PC-3 (cell line): ENCODE measurements around the gene DHX16. TPM values are rescaled to one million over a fixed set of nuclear protein-coding genes. Genes with fewer than 3 reads are reported as not detected.

ENCODE experiments used
- ATAC-seq: fragments of 200-7000 bp; cut with Tn5 transposase; 2 replicates; pipeline ENCODE4 v1.9.1; 2020; ENCODE audit warnings: mild to moderate bottlenecking, moderate library complexity
- BruUV-seq: library from RNA; stranded (reverse); fragments of 400-500 nt; replicated peaks from 2 replicates; lab custom pipeline; 2021; lab: Mats Ljungman, UMichigan
- CTCF ChIA-PET: fragments of 300-600 bp; sonication (Branson Sonifier 250); formaldehyde crosslinking; loops from one replicate; lab custom pipeline; 2022; ENCODE audit warnings: antibody characterized with exemption; lab: Charles Lee
- POLR2A ChIA-PET: fragments of 300-600 bp; sonication (Branson Sonifier 250); formaldehyde crosslinking; loops from one replicate; lab custom pipeline; 2022; ENCODE audit warnings: antibody characterized with exemption; ENCODE audit not compliant: unreplicated experiment; lab: Charles Lee
- DNase-seq: peaks from one replicate; pipeline ENCODE4 v3.0.0-alpha.2; 2015
- H2AFZ ChIP-seq: fragments of 300-600 bp; sonication (generic); 2 replicates; pipeline ENCODE4 v1.6.0; 2016; ENCODE audit warnings: antibody characterized with exemption, low read length
- H3F3A ChIP-seq: fragments of 300-600 bp; sonication (generic); one replicate; pipeline ENCODE4 v1.6.0; 2017; ENCODE audit warnings: antibody characterized with exemption, low read length, control low read depth, mild to moderate bottlenecking; ENCODE audit not compliant: unreplicated experiment
- H3K27ac ChIP-seq: fragments of 300-600 bp; sonication (generic); 2 replicates; pipeline ENCODE4 v1.5.1; 2016; ENCODE audit warnings: mild to moderate bottlenecking, low read length
- H3K27me3 ChIP-seq: fragments of 300-600 bp; sonication (generic); 2 replicates; pipeline ENCODE4 v1.6.1; 2016; ENCODE audit warnings: low read length, mixed read lengths
- H3K36me3 ChIP-seq: fragments of 300-600 bp; sonication (generic); 2 replicates; pipeline ENCODE4 v1.6.1; 2016; ENCODE audit warnings: low read depth, mixed run types, low read length, mixed read lengths
- H3K4me1 ChIP-seq: fragments of 300-600 bp; sonication (generic); 2 replicates; pipeline ENCODE4 v1.5.1; 2016; ENCODE audit warnings: low read length; ENCODE audit not compliant: insufficient read depth
- H3K4me2 ChIP-seq: fragments of 300-600 bp; sonication (generic); 2 replicates; pipeline ENCODE4 v1.6.0; 2016; ENCODE audit warnings: low read length
- H3K4me3 ChIP-seq: fragments of 300-600 bp; sonication (generic); 2 replicates; pipeline ENCODE4 v1.5.1; 2016; ENCODE audit warnings: mild to moderate bottlenecking, low read length, mixed read lengths
- H3K79me2 ChIP-seq: fragments of 300-600 bp; sonication (generic); 2 replicates; pipeline ENCODE4 v1.6.1; 2017; ENCODE audit warnings: low read length, mixed read lengths
- H3K9ac ChIP-seq: fragments of 300-600 bp; sonication (generic); 2 replicates; pipeline ENCODE4 v1.6.0; 2016; ENCODE audit warnings: mild to moderate bottlenecking, low read length
- H3K9me2 ChIP-seq: fragments of 300-600 bp; sonication (generic); replicated peaks from 2 replicates; pipeline ENCODE4 v1.6.1; 2016; ENCODE audit warnings: mixed run types, low read length, mixed read lengths
- H3K9me3 ChIP-seq: fragments of 300-600 bp; sonication (generic); 2 replicates; pipeline ENCODE4 v1.6.1; 2016; ENCODE audit warnings: low read length, mixed read lengths
- H4K20me1 ChIP-seq: fragments of 300-600 bp; sonication (generic); 2 replicates; pipeline ENCODE4 v1.6.1; 2016; ENCODE audit warnings: low read length, mixed read lengths
- EZH2 ChIP-seq: fragments of 300-600 bp; sonication (generic); IDR thresholded peaks from one replicate; pipeline ENCODE4 v1.6.1; 2017; ENCODE audit warnings: antibody characterized with exemption, mild to moderate bottlenecking, low read length; ENCODE audit not compliant: unreplicated experiment
- EZH2phosphoT487 ChIP-seq: fragments of 300-600 bp; sonication (generic); IDR thresholded peaks from 2 replicates; pipeline ENCODE4 v1.6.1; 2018; ENCODE audit warnings: mild to moderate bottlenecking, antibody characterized with exemption, low read length, borderline replicate concordance
- intact Hi-C: fragments of 100-400 bp; cut with micrococcal nuclease; formaldehyde crosslinking; loops from 2 replicates; pipeline ENCODE4 v1.9.0; 2023
- total RNA-seq: library from RNA; depleted of rRNA; stranded (reverse); fragments of >200 nt; gene quantifications from 2 replicates; pipeline ENCODE4 v1.2.3, GENCODE V29; 2014
- TF ChIP-seq, protein P1 (sequence below): fragments of 300-600 bp; sonication (generic); conservative IDR thresholded peaks from 2 replicates; pipeline ENCODE4 v1.5.1; 2017; ENCODE audit warnings: antibody characterized with exemption, low read depth, mild to moderate bottlenecking, low read length

DHX16 gene
- total RNA-seq, 1 experiment from 2014 or later = 50.0 TPM

DNA sequence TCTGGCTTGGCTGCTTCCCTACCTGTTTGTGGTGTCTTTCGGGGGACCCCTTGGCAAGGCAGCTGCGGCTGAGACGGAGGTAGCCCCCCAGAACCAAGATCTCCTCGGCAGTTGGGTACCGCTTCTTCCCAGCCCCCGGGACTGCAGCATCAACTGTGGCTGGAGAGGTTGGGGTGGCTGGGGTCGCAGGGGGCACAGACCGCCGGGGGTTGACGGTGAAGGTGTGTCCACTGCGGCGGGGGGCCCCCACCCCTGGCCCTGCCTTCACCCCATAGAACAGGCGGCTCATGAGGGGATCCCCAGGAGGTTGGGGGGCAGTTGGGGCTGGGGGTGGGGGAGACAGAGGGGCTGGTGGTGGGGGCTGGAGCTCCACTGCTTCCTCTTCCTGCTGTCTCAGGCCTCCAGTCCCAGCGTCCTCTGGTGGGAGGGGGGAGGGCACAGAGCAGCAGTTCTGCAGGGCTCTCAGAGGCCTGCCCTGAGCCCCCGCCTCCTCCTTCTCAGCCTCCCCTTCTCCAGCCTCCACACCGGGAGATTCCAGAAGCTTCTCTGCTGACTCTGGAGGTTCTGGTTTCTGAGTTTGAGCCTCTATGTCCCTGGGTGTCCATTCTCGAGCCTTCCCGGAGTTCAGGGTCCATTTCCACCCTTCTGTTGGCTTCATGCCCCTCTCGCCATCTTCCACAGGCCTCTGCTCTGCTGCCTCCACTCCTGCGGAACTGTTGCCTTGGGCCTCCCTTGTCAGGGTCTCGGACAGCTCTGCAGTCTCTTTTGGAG, 11.8 kb upstream of the DHX16 start:
- BruUV-seq = no TSS peak
- H3K27me3 ChIP-seq = no peaks in the 10 kb centered on the region
- no peaks in the 10 kb centered on the region for H3F3A ChIP-seq
- H3K4me3 ChIP-seq = peak overlapping the region; percentile 97
- H3K9me2 ChIP-seq = no peaks in the 10 kb centered on the region
- peak overlapping the region; percentile 87 for H3K4me2 ChIP-seq
- peak overlapping the region; percentile 96 for H3K27ac ChIP-seq
- peaks cover 2% of the 10 kb centered on the region; the same call in 1 of the 2 replicates for H3K36me3 ChIP-seq
- intact Hi-C loops = loop anchor here (5.0 kb wide), 1 partner anchor 138 kb away; no protein-coding TSS in a partner anchor
- ATAC-seq (no peak), DNase-seq (no peak)
- peaks cover 95% of the 10 kb centered on the region for H3K79me2 ChIP-seq
- H3K4me1 ChIP-seq = peaks cover 71% of the 10 kb centered on the region
- ChIA-PET POLR2A (interaction anchor here (0.6 to 0.7 kb wide), 2 partner anchors 32 to 129 kb away, joined by 3 to 7 read pairs; partner anchors contain the start of gene MDC1), CTCF (no interaction called here)
- no peak for TF ChIP-seq EZH2phosphoT487
- TF ChIP-seq EZH2 = no peak
- TF ChIP-seq, protein P1, sequence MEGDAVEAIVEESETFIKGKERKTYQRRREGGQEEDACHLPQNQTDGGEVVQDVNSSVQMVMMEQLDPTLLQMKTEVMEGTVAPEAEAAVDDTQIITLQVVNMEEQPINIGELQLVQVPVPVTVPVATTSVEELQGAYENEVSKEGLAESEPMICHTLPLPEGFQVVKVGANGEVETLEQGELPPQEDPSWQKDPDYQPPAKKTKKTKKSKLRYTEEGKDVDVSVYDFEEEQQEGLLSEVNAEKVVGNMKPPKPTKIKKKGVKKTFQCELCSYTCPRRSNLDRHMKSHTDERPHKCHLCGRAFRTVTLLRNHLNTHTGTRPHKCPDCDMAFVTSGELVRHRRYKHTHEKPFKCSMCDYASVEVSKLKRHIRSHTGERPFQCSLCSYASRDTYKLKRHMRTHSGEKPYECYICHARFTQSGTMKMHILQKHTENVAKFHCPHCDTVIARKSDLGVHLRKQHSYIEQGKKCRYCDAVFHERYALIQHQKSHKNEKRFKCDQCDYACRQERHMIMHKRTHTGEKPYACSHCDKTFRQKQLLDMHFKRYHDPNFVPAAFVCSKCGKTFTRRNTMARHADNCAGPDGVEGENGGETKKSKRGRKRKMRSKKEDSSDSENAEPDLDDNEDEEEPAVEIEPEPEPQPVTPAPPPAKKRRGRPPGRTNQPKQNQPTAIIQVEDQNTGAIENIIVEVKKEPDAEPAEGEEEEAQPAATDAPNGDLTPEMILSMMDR = no peak
- H3K9me3 ChIP-seq = no peaks in the 10 kb centered on the region
- H3K9ac ChIP-seq = peak overlapping the region; percentile 98
- no peak overlapping the region for H2AFZ ChIP-seq
- H4K20me1 ChIP-seq = no peaks in the 10 kb centered on the region

DNA sequence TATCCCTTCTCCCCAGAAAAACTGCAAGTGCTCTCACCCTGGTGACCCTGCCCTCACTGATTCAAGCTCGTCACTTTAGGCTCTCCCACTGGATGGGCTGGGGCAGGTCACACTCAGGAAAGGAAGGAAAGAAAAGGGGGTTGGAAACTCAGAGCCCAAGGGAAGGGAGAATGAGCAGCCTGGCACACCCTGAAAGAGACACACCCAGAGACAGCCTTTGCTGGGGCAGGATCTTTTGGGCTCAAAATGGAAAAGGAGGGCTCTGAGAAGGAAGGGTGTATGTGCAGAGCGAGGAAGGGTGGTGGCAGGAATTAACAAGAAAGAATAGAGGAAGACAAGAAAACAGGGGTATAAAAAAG, 11.2 kb upstream of the DHX16 start:
- no TSS peak for BruUV-seq
- no peak for DNase-seq
- Histone ChIP-seq H3K27me3 (no peaks in the 10 kb centered on the region), H3K79me2 (peaks cover 94% of the 10 kb centered on the region), H4K20me1 (no peaks in the 10 kb centered on the region), H3K4me1 (peaks cover 71% of the 10 kb centered on the region), H3K36me3 (peaks cover 5% of the 10 kb centered on the region), H3F3A (no peaks in the 10 kb centered on the region), H3K4me2 (peak overlapping the region; percentile 87), H3K9ac (peak overlapping the region; percentile 80), H3K9me2 (no peaks in the 10 kb centered on the region), H3K4me3 (peak overlapping the region; percentile 97), H3K27ac (peak overlapping the region; percentile 89), H3K9me3 (no peaks in the 10 kb centered on the region), H2AFZ (no peak overlapping the region)
- ChIA-PET CTCF (no interaction called here), POLR2A (interaction anchor here (0.6 kb wide), 1 partner anchor 129 kb away, joined by 7 read pairs; no protein-coding TSS in a partner anchor)
- no peak for ATAC-seq
- TF ChIP-seq EZH2phosphoT487 (no peak), EZH2 (no peak)
- TF ChIP-seq, protein P1 = no peak
- intact Hi-C loops = no loop called here
